SH-SY5Y (cell line): ENCODE measurements around the gene PLCG1.

Experiments used
- GATA2 ChIP-seq: IDR thresholded peaks from 2 replicates; pipeline ENCODE4 v1.6.1; 2011; ENCODE audit warnings: mild to moderate bottlenecking, low read depth, low read length
- GATA3 ChIP-seq: IDR thresholded peaks from 2 replicates; pipeline ENCODE4 v1.6.1; 2011; ENCODE audit warnings: low read depth, mild to moderate bottlenecking, low read length, moderate library complexity

GRCh38 chr20:41168281-41169161 lies 31.2 kb downstream of the PLCG1 start:
- TF ChIP-seq GATA2 (no peak), GATA3 (no peak)
